CD8-positive, alpha-beta memory T cell (primary cell): ENCODE results near the gene MIPOL1. TPM values are rescaled to one million over a fixed set of nuclear protein-coding genes. Genes with fewer than 3 reads are reported as not detected.
"Not testable (repeated sequence)": the region's sequence is repeated elsewhere in the genome, so short reads cannot be mapped to it uniquely, and the experiment has no call there.

Experiments
- CTCF ChIA-PET: fragments of 350-600 bp; sonication (Branson Sonifier 250); formaldehyde crosslinking; loops from one replicate; lab custom pipeline; 2021; ENCODE audit warnings: antibody characterized with exemption; lab: Charles Lee
- POLR2A ChIA-PET: fragments of 350-600 bp; sonication (Branson Sonifier 250); formaldehyde crosslinking; loops from one replicate; lab custom pipeline; 2021; ENCODE audit warnings: antibody characterized with exemption; lab: Charles Lee
- DNase-seq, 5 donors: peaks; one replicate each; pipeline versions ENCODE4 v3.0.0 to v3.0.0-alpha.2; 2020 to 2022; ENCODE audit warnings: mixed read lengths in 1 of 5
- H3K27ac ChIP-seq: one replicate; pipeline ENCODE4 v1.7.0; 2013; ENCODE audit warnings: low read depth, mild to moderate bottlenecking, low read length, moderate library complexity
- H3K27me3 ChIP-seq: 2 replicates; pipeline ENCODE4 v1.7.0; 2013; ENCODE audit warnings: low read length, mild to moderate bottlenecking; ENCODE audit not compliant: insufficient read depth, poor library complexity, severe bottlenecking
- H3K36me3 ChIP-seq: 2 replicates; pipeline ENCODE4 v1.7.0; 2013; ENCODE audit warnings: mild to moderate bottlenecking, low read length, moderate library complexity; ENCODE audit not compliant: insufficient read depth
- H3K4me1 ChIP-seq: 2 replicates; pipeline ENCODE4 v1.7.0; 2013; ENCODE audit warnings: mild to moderate bottlenecking, low read length, moderate library complexity; ENCODE audit not compliant: insufficient read depth
- H3K4me3 ChIP-seq: 2 replicates; pipeline ENCODE4 v1.7.0; 2013; ENCODE audit warnings: mild to moderate bottlenecking, low read length
- H3K9me3 ChIP-seq: 2 replicates; pipeline ENCODE4 v1.7.0; 2013; ENCODE audit warnings: mild to moderate bottlenecking, low read length
- H3K27ac Mint-ChIP-seq, 8 donors: one replicate each; pipeline ENCODE4 v1.8.0; 2020 to 2021; ENCODE audit warnings: mixed read lengths in 8 of 8, mild to moderate bottlenecking in 6 of 8, inconsistent platforms in 3 of 8, moderate library complexity in 3 of 8
- H3K27me3 Mint-ChIP-seq, 2 donors: one replicate each; pipeline ENCODE4 v1.8.0; 2020 to 2021; ENCODE audit warnings: mixed read lengths in 2 of 2, mild to moderate bottlenecking in 1 of 2, moderate library complexity in 1 of 2
- H3K36me3 Mint-ChIP-seq, 3 donors: one replicate each; pipeline ENCODE4 v1.8.0; 2020 to 2021; ENCODE audit warnings: mixed read lengths in 3 of 3, inconsistent platforms in 1 of 3, mild to moderate bottlenecking in 1 of 3
- H3K4me1 Mint-ChIP-seq, 3 donors: one replicate each; pipeline ENCODE4 v1.8.0; 2020 to 2021; ENCODE audit warnings: mixed read lengths in 3 of 3, inconsistent platforms in 1 of 3, mild to moderate bottlenecking in 1 of 3
- H3K4me3 Mint-ChIP-seq, 7 donors: one replicate each; pipeline ENCODE4 v1.8.0; 2020 to 2021; ENCODE audit warnings: mixed read lengths in 7 of 7, mild to moderate bottlenecking in 6 of 7, moderate library complexity in 4 of 7, inconsistent platforms in 2 of 7
- H3K9me3 Mint-ChIP-seq, 5 donors: one replicate each; pipeline ENCODE4 v1.8.0; 2020 to 2022; ENCODE audit warnings: mixed read lengths in 5 of 5, mild to moderate bottlenecking in 3 of 5, moderate library complexity in 2 of 5, inconsistent platforms in 1 of 5
- polyA plus RNA-seq: library from polyadenylated mRNA; unstranded; fragments of 300-500 nt; fragmentation: Illumina TruSeq; gene quantifications from one replicate; pipeline ENCODE4 v1.2.3, GENCODE V29; 2021
- total RNA-seq, 2 experiments: library from RNA; stranded (reverse); gene quantifications; one replicate each; pipeline ENCODE4 v1.2.3, GENCODE V29; 2021

The MIPOL1 gene
- total and polyA plus RNA-seq, 3 experiments from 2014 or later = not detected

- H3K9me3 Mint-ChIP-seq = peaks cover 0 to 14% (median 10%) of the 10 kb centered on the region in 5 donors
- DNase-seq = no peak
- ChIA-PET POLR2A (no interaction called here), CTCF (no interaction called here)
- no peak overlapping the region for H3K4me3 Mint-ChIP-seq
- H3K36me3 ChIP-seq = no peaks in the 10 kb centered on the region
- H3K27me3 ChIP-seq = no peaks in the 10 kb centered on the region
- no peaks in the 10 kb centered on the region for H3K4me1 ChIP-seq
- H3K36me3 Mint-ChIP-seq = no peaks in the 10 kb centered on the region
- H3K27ac ChIP-seq = no peak overlapping the region
- no peaks in the 10 kb centered on the region for H3K9me3 ChIP-seq
- no peak overlapping the region for H3K4me3 ChIP-seq
- H3K27ac Mint-ChIP-seq = no peak overlapping the region
- no peaks in the 10 kb centered on the region for H3K4me1 Mint-ChIP-seq
- H3K27me3 Mint-ChIP-seq = no peaks in the 10 kb centered on the region
These were observed 26.3 kb downstream of the MIPOL1 start for GRCh38 chr14:37223947-37224474.

GRCh38 chr14:37225668-37226067 is 27.9 kb downstream of the MIPOL1 start:
- H3K36me3 ChIP-seq, H3K9me3 ChIP-seq, DNase-seq, H3K4me1 Mint-ChIP-seq, H3K4me3 Mint-ChIP-seq, H3K27me3 Mint-ChIP-seq, POLR2A ChIA-PET, H3K36me3 Mint-ChIP-seq, H3K4me3 ChIP-seq, CTCF ChIA-PET, H3K27ac ChIP-seq, H3K27ac Mint-ChIP-seq, H3K27me3 ChIP-seq, H3K4me1 ChIP-seq: not testable (repeated sequence)
- H3K9me3 Mint-ChIP-seq = peaks cover 0 to 14% (median 10%) of the 10 kb centered on the region in 5 donors

GRCh38 chr14:37230551-37231194 is 32.9 kb downstream of the MIPOL1 start:
- H3K4me3 Mint-ChIP-seq = no peak overlapping the region
- H3K9me3 Mint-ChIP-seq = peaks cover 0 to 7% (median 2%) of the 10 kb centered on the region in 5 donors
- H3K36me3 Mint-ChIP-seq = no peaks in the 10 kb centered on the region
- Histone ChIP-seq H3K27me3 (no peaks in the 10 kb centered on the region), H3K27ac (no peak overlapping the region), H3K4me1 (no peaks in the 10 kb centered on the region), H3K4me3 (no peak overlapping the region), H3K36me3 (no peaks in the 10 kb centered on the region), H3K9me3 (no peaks in the 10 kb centered on the region)
- no peaks in the 10 kb centered on the region for H3K4me1 Mint-ChIP-seq
- H3K27me3 Mint-ChIP-seq = no peaks in the 10 kb centered on the region
- CTCF ChIA-PET = interaction anchor here (1.0 kb wide), 1 partner anchor 9 kb away, joined by 3 read pairs; no protein-coding TSS in a partner anchor
- peak in 1 of 5 donors; percentile 7 for DNase-seq
- H3K27ac Mint-ChIP-seq = no peak overlapping the region
- POLR2A ChIA-PET = no interaction called here

- DNase-seq = no peak
- H3K36me3 ChIP-seq = no peaks in the 10 kb centered on the region
- no peaks in the 10 kb centered on the region for H3K9me3 ChIP-seq
- H3K36me3 Mint-ChIP-seq = no peaks in the 10 kb centered on the region
- ChIA-PET CTCF (no interaction called here), POLR2A (no interaction called here)
- H3K27me3 Mint-ChIP-seq = peaks cover 0 to 2% of the 10 kb centered on the region in 2 donors
- peaks cover 0 to 5% (median 0%) of the 10 kb centered on the region in 5 donors for H3K9me3 Mint-ChIP-seq
- H3K27ac Mint-ChIP-seq = no peak overlapping the region
- H3K4me3 ChIP-seq = no peak overlapping the region
- H3K4me1 Mint-ChIP-seq = no peaks in the 10 kb centered on the region
- no peaks in the 10 kb centered on the region for H3K27me3 ChIP-seq
- no peak overlapping the region for H3K4me3 Mint-ChIP-seq
- no peaks in the 10 kb centered on the region for H3K4me1 ChIP-seq
- H3K27ac ChIP-seq = no peak overlapping the region
These were observed 35.3 kb downstream of the MIPOL1 start for GRCh38 chr14:37232907-37233481.

- H3K4me3 ChIP-seq = no peak overlapping the region
- H3K27ac ChIP-seq = no peak overlapping the region
- H3K27ac Mint-ChIP-seq = no peak overlapping the region
- POLR2A ChIA-PET = interaction anchor here (0.7 kb wide), 1 partner anchor 9 kb away, joined by 3 read pairs; no protein-coding TSS in a partner anchor
- no peaks in the 10 kb centered on the region for H3K4me1 ChIP-seq
- H3K36me3 ChIP-seq = no peaks in the 10 kb centered on the region
- CTCF ChIA-PET = no interaction called here
- H3K27me3 Mint-ChIP-seq = peaks cover 0 to 2% of the 10 kb centered on the region in 2 donors
- no peak for DNase-seq
- H3K36me3 Mint-ChIP-seq = no peaks in the 10 kb centered on the region
- no peaks in the 10 kb centered on the region for H3K4me1 Mint-ChIP-seq
- H3K27me3 ChIP-seq = no peaks in the 10 kb centered on the region
- H3K9me3 ChIP-seq = no peaks in the 10 kb centered on the region
- H3K9me3 Mint-ChIP-seq = peaks cover 0 to 5% (median 0%) of the 10 kb centered on the region in 5 donors
- no peak overlapping the region for H3K4me3 Mint-ChIP-seq
These were observed 36.5 kb downstream of the MIPOL1 start for GRCh38 chr14:37234222-37234621.

- H3K4me1 ChIP-seq, H3K36me3 Mint-ChIP-seq, H3K27ac Mint-ChIP-seq, POLR2A ChIA-PET, CTCF ChIA-PET, H3K9me3 Mint-ChIP-seq, H3K36me3 ChIP-seq, H3K4me3 ChIP-seq, DNase-seq, H3K4me1 Mint-ChIP-seq, H3K27me3 Mint-ChIP-seq, H3K27me3 ChIP-seq, H3K27ac ChIP-seq, H3K4me3 Mint-ChIP-seq, H3K9me3 ChIP-seq: not testable (repeated sequence)
These were observed 38.3 kb downstream of the MIPOL1 start for GRCh38 chr14:37236044-37236443.

GRCh38 chr14:37237094-37237493 is 39.4 kb downstream of the MIPOL1 start:
- no peak overlapping the region for H3K4me3 Mint-ChIP-seq
- no peak for DNase-seq
- ChIA-PET CTCF (no interaction called here), POLR2A (interaction anchor here (0.6 kb wide), 1 partner anchor 1270 kb away, joined by 3 read pairs; no protein-coding TSS in a partner anchor)
- H3K27ac ChIP-seq = no peak overlapping the region
- no peaks in the 10 kb centered on the region for H3K4me1 ChIP-seq
- H3K36me3 ChIP-seq = no peaks in the 10 kb centered on the region
- H3K36me3 Mint-ChIP-seq = no peaks in the 10 kb centered on the region
- H3K27ac Mint-ChIP-seq = no peak overlapping the region
- no peaks in the 10 kb centered on the region for H3K9me3 ChIP-seq
- peaks cover 0 to 2% of the 10 kb centered on the region in 2 donors for H3K27me3 Mint-ChIP-seq
- peaks cover 0 to 5% (median 0%) of the 10 kb centered on the region in 5 donors for H3K9me3 Mint-ChIP-seq
- no peaks in the 10 kb centered on the region for H3K4me1 Mint-ChIP-seq
- no peaks in the 10 kb centered on the region for H3K27me3 ChIP-seq
- no peak overlapping the region for H3K4me3 ChIP-seq

GRCh38 chr14:37237735-37238200 is 40.0 kb downstream of the MIPOL1 start:
- ChIA-PET CTCF (no interaction called here), POLR2A (no interaction called here)
- no peaks in the 10 kb centered on the region for H3K9me3 ChIP-seq
- H3K27ac ChIP-seq = no peak overlapping the region
- Mint-ChIP-seq H3K36me3 (no peaks in the 10 kb centered on the region), H3K4me3 (no peak overlapping the region), H3K27me3 (peaks cover 0 to 2% of the 10 kb centered on the region in 2 donors), H3K4me1 (no peaks in the 10 kb centered on the region), H3K9me3 (peaks cover 0 to 5% (median 0%) of the 10 kb centered on the region in 5 donors), H3K27ac (no peak overlapping the region)
- no peaks in the 10 kb centered on the region for H3K27me3 ChIP-seq
- no peak for DNase-seq
- no peak overlapping the region for H3K4me3 ChIP-seq
- H3K4me1 ChIP-seq = no peaks in the 10 kb centered on the region
- H3K36me3 ChIP-seq = no peaks in the 10 kb centered on the region
